ENCODE measurements around the gene BATF. TPM values are rescaled to one million over a fixed set of nuclear protein-coding genes. Genes with fewer than 3 reads are reported as not detected.

Gene BATF
- total RNA-seq, 1 donor: not detected

DNA sequence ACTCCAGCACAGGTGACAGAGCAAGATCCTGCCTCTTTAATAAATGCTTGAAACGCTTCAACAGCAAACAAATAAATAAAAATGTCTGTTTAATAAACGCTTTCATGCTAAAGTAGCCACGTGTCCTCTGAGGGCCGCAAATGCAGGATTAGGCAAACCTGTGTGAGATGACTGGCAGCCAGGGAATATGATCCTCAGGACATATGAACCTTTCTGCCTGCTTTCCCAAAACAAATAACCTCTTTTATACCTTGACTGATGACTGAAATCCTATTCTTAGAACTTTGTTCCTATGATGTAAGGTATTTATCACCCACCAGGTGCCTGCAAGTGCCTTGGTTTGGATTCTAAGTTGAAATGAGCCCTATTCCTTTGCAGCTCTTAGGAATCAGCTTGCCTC is 41.7 kb downstream of the BATF start:
- no peak overlapping the region for H3K4me3 ChIP-seq (ENCODE audit: low read depth, low read length)
- no peak for TF ChIP-seq CTCF (IDR thresholded peaks at IDR 0.05; ENCODE audit: insufficient read depth, low read length)
- DNase-seq (ENCODE audit: low read depth): no peak

DNA sequence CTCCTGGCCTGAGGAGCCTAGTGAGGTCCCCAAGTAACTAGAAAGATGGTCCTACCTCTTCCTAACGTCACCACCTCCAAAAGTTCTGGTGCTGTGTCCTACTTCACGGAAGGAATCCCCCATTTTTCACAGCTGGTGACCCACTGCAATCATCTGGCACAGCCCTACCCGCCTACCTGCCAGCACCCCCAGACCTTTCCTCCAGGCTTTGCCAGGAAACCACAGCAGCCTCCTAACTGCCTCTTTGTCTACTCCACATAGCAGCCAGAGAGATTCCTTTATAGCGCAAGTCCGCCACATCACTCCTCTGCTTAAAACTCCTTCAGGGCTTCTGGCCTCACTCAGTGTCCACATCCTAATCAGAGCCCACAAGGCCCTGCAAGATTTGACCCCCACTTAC is 42.8 kb downstream of the BATF start:
- H3K4me3 ChIP-seq (ENCODE audit: low read depth, low read length): no peak overlapping the region
- no peak for TF ChIP-seq CTCF (IDR thresholded peaks at IDR 0.05; ENCODE audit: insufficient read depth, low read length)
- DNase-seq (ENCODE audit: low read depth): no peak

DNA sequence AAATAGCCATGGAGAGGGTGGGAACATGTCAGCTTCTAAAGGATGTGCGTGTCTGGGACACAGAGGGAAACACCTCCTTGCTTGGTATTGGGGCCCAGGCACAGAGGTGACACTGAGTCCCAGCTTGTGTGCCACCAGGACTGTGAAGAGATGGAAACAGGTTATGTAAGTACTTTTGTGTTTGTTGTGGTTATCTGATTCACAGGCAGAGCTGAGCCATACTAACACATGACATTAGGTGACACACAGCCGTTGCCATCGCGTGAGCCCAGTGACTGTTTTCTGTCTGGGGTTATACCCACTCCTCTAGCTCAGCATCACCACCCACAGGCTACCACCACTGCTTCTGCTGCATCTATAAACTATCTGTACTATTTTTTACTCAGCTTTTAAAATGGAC is 44.1 kb downstream of the BATF start:
- no peak for DNase-seq (ENCODE audit: low read depth)
- TF ChIP-seq CTCF (IDR thresholded peaks at IDR 0.05; ENCODE audit: insufficient read depth, low read length): no peak

DNA sequence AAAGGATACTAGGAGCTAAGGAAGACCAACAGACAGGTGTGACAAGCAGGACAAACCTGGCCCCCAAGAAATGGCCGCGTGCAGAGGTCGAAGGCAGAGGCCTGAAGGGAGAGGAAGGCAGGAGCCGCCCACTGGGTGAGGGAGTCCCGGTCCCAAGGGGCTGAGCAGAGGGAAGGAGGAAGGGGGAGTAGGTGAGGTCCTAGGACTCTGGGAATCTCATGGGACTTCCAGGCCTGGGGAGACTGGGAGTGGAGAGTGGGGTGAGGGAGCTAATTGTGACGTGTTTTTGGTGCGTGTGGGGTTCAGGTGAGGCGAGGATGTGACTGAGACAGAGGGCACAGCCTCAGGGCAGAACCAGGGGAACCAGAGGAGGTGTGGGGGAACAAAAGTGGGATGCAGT is 44.5 kb downstream of the BATF start:
- no peak for DNase-seq (ENCODE audit: low read depth)
- no peak overlapping the region for H3K4me3 ChIP-seq (ENCODE audit: low read depth, low read length)
- no peak for TF ChIP-seq CTCF (IDR thresholded peaks at IDR 0.05; ENCODE audit: insufficient read depth, low read length)

More for the DNA sequence above, 44.1 kb downstream of the BATF start:
- H3K4me3 ChIP-seq (ENCODE audit: low read depth, low read length): no peak overlapping the region

GRCh38 chr14:75568140-75568539 is 45.9 kb downstream of the BATF start:
- no peak overlapping the region for H3K4me3 ChIP-seq (ENCODE audit: low read depth, low read length)
- no peak for TF ChIP-seq CTCF (IDR thresholded peaks at IDR 0.05; ENCODE audit: insufficient read depth, low read length)
- no peak for DNase-seq (ENCODE audit: low read depth)

DNA sequence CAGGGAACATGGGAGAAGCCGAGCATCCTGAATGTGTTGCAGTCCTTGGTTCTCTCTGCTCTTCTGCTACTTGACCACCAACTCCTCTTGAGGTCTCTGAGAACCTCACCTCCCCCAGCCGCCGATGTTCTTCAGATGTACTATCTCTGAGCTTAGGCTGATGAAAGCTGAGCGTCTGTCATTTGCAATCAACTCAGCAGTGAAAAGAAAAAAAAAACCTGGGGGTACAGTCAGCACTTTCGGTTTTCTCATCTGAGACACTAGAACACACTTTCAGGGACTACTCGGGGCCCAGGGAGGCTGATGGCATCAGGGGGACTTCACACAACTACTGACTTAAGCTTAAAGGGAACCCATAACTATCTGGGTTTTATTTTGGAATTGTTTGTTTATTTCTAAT is 46.5 kb downstream of the BATF start:
- no peak overlapping the region for H3K4me3 ChIP-seq (ENCODE audit: low read depth, low read length)
- DNase-seq (ENCODE audit: low read depth): no peak
- TF ChIP-seq CTCF (IDR thresholded peaks at IDR 0.05; ENCODE audit: insufficient read depth, low read length): no peak

DNA sequence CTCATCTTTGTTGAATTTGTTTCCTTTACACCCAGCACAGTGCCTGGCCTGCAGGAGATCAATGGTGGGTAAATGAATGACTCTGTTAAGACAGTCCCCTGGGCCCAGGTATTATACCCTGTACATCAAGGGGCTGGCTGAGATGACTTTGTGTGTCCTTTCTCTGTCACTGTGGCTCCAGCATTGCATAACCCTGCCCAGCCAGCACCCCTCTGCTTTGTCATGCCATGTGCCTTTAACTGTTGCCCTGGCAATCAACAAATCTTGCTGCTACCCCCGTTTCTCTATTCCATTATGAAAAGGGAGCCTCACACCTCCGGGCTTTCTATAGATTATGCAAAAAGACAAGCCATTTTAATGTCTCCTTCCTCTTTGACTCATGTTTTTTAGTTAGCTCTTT is 48.5 kb downstream of the BATF start:
- H3K4me3 ChIP-seq (ENCODE audit: low read depth, low read length): no peak overlapping the region
- no peak for DNase-seq (ENCODE audit: low read depth)
- no peak for TF ChIP-seq CTCF (IDR thresholded peaks at IDR 0.05; ENCODE audit: insufficient read depth, low read length)
